Jurkat, Clone E6-1 (cell line): Measurements from ENCODE around the gene ARL2BP.

ENCODE experiments used
- DNase-seq: peaks from one replicate; pipeline ENCODE4 v3.0.0-alpha.2; 2011; ENCODE audit warnings: low read depth, low spot score
- H3K4me3 ChIP-seq: 2 replicates; pipeline ENCODE4 v1.5.1; 2011; ENCODE audit warnings: mild to moderate bottlenecking, low read length, control low read depth, moderate library complexity

ARL2BP gene

DNA sequence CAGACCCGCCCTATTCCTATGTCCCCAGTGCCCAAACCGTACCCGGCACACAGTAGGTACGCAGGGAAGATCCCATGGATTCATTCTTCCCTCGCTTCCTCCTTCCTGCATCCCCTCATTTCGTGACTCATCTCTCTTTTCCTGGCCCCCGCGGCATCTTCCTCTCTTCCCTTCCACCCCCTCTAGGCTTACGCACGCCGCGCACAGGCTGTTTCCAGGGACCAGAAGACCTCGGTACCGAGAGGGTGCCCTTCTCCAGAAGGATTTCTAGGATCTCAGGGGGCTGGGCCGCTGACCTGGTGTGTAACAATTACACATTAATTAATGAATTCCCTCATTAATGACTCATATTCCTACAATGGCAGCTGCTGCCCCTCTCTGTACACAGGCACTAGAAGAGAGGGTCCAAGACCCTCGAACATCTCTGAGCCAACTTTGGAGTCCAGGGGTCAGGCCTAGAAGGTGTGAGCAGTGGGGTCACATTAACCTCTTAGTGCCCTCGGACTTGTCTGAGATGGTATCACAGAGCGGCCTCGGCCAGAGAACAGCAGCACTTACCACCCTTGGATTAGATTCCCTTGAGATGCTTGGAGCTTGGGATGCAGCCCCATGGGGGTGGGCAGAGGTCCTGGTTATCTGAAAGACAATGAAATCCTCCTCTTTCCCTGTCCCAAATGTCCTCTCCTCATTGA is 56.2 kb downstream of the ARL2BP start:
- H3K4me3 ChIP-seq: no peak overlapping the region
- DNase-seq: no peak
